B cell (primary cell): Measurements from ENCODE around the gene TRIM62.

ENCODE experiments used
- EZH2 ChIP-seq: IDR thresholded peaks from 2 replicates; pipeline ENCODE4 v1.6.1; 2012; ENCODE audit warnings: borderline replicate concordance, low read depth, mild to moderate bottlenecking, moderate library complexity, low read length; ENCODE audit not compliant: insufficient read depth, poor library complexity, severe bottlenecking
- TF ChIP-seq, protein P1 (sequence below): fragments of 200-600 bp; IDR thresholded peaks from one replicate; pipeline ENCODE4 v1.8.0; 2022; ENCODE audit warnings: antibody characterized with exemption, mild to moderate bottlenecking

DNA sequence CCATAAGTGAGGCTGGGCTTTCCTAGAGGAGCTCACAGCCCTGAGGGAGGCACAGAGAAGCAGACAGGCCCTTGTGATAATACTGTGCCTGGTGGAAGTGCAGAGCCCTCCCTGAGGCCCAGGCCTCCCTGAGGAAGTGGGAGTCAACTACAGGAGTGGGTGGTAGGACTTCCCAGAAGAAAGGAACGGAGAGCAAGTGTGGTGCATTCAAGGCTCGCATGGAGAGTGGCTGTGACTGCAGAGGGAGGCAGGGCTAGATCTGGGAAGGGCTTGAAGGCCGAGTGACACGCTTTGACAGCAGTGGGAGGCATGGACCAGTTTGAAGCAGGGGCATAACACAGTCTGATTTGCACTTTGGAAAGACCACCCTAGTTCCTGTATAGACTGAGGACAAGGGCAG, 63.6 kb downstream of the TRIM62 start:
- TF ChIP-seq, protein P1, sequence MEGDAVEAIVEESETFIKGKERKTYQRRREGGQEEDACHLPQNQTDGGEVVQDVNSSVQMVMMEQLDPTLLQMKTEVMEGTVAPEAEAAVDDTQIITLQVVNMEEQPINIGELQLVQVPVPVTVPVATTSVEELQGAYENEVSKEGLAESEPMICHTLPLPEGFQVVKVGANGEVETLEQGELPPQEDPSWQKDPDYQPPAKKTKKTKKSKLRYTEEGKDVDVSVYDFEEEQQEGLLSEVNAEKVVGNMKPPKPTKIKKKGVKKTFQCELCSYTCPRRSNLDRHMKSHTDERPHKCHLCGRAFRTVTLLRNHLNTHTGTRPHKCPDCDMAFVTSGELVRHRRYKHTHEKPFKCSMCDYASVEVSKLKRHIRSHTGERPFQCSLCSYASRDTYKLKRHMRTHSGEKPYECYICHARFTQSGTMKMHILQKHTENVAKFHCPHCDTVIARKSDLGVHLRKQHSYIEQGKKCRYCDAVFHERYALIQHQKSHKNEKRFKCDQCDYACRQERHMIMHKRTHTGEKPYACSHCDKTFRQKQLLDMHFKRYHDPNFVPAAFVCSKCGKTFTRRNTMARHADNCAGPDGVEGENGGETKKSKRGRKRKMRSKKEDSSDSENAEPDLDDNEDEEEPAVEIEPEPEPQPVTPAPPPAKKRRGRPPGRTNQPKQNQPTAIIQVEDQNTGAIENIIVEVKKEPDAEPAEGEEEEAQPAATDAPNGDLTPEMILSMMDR, result no peak
- no peak for TF ChIP-seq EZH2
